Cardiac septum (tissue), 1 donor: ENCODE results near the gene ORC6. TPM values are rescaled to one million over a fixed set of nuclear protein-coding genes. Genes with fewer than 3 reads are reported as not detected.
"Not testable (repeated sequence)": the region's sequence is repeated elsewhere in the genome, so short reads cannot be mapped to it uniquely, and the experiment has no call there.

Experiments used
- DNase-seq: peaks from one replicate; pipeline ENCODE4 v3.0.0-alpha.2; 2020; ENCODE audit warnings: low spot score
- intact Hi-C: fragments of 100-400 bp; cut with DNase I; formaldehyde crosslinking; loops from one replicate; pipeline ENCODE4 v1.14.0; 2022
- long read RNA-seq: library from polyadenylated mRNA; unstranded; transcript quantifications from one replicate; pipeline ENCODE4 v2.0.0, GENCODE V29; 2021
- total RNA-seq: library from RNA; stranded (reverse); fragmentation: NEBNext Ultra II Directional; extraction: Animal tissue kit (Norgen Biotek cat#: 25700); gene quantifications from one replicate; pipeline ENCODE4 v1.2.1, GENCODE V29; 2021
- donor health status: DM: no; HTN: no; CAD: no.

Gene ORC6
- total RNA-seq, result 3.0 TPM
- long read RNA-seq, partial matches to known transcripts, result 0 of 5 reads
- long read RNA-seq, other reads (novel, unspliced or antisense), result 0 of 5 reads

DNA sequence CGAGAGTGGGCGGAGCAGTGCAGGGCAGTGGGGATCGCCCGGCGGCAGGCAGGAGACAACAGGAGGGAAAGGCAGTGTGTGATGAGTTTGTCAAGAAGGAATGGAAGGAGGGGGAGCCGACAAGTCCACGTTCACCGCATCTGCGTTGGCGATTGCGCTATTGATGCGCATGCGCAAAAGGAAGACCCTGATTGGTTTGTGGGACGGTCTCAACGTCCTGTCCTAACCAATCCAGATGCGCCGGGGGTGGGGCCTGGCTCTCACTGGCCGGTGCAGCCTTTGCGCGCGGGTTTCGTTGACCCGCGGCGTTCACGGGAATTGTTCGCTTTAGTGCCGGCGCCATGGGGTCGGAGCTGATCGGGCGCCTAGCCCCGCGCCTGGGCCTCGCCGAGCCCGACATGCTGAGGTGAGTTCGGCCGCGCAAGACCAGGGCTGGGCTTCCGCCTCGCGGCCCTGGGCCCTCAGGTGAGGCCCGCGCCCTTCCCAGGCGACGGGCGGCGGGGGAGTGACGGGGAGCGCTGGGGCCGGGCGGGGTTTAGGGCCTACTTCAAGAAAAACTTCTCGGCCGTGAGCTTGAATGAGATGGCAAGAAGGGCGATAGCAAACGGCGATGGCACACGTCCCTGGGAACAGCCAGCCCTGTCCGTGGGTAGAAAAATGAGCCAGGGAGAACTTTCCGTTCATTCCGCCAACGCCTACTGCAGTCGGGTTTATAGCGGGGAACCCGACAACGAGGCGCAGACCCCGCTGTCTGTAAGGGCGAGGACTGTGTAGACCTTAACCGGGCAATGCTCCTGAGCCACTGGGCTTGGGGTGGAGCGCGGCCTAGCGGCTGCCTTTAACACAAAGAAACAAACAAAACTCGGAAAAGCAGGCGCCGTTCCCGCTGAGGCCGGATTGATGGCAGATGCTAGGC lies at the start of gene ORC6:
ORC6 (plus strand) TSS at position 295 of the 916 bp plus-strand sequence; CDS start at position 342, 47 bp downstream.
- intact Hi-C loops, result loop anchor here (2.0 to 5.0 kb wide), 2 partner anchors 68 to 141 kb away; partner anchors contain the start of gene C16orf87
- DNase-seq, result peak; percentile 99

GRCh38 chr16:46648656-46649055 lies 40.8 kb upstream of the ORC6 start:
- intact Hi-C loops, result no loop called here
- DNase-seq, result no peak

DNA sequence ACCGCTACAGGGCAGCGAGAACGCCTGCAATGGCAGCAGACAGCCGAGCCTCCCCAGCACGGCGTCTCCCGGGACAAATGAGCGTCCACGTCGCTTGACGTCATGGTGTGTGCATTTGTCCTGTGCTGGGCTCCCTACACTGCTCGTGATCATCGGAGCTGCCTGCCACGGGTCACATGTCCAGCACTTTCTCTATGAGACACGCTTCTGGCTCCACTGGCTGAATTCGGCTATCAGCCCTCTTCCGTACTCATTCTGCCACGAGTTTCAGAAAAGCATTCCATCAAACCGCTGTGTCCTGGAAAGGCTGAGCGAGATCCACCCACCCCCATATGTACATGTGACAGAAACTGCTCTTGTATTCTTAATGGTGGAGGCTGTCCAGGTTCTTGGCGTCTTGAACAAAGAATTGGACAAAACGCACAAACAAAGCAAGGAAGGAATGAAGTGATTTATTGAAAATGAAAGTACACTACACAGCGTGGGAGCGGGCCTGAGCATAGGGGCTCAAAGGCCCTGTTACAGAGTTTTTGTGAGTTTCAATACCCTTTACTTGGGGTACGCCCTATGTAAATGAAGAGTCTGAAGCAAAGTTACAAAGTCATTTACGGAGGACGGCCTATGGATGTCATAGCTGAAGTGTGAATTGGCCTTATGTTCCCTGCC lies 39.7 kb upstream of the ORC6 start:
- intact Hi-C loops, result no loop called here

GRCh38 chr16:46650254-46650623 lies 39.2 kb upstream of the ORC6 start:
- no peak for DNase-seq
- intact Hi-C loops, result no loop called here

More for the DNA sequence above, 39.7 kb upstream of the ORC6 start:
- DNase-seq, result no peak

DNA sequence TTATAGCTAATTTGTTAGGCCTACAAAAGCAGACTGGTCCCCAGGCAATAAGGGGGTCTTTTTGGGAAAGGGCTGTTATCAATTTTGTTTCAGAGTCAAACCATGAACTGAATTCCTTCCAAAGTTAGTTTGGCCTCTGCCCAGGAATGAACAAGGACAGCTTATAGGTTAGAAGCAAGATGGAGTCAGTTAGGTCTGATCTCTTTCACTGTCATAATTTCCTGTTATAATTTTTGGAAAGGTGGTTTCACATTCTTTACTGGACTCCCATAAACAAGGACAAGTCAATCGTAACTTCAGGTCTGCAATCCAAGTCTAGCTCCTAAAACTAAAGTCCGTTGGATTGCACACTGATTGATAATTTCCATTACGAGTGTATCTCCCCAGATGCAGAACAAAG lies 38.2 kb upstream of the ORC6 start:
- intact Hi-C loops, result no loop called here
- no peak for DNase-seq

DNA sequence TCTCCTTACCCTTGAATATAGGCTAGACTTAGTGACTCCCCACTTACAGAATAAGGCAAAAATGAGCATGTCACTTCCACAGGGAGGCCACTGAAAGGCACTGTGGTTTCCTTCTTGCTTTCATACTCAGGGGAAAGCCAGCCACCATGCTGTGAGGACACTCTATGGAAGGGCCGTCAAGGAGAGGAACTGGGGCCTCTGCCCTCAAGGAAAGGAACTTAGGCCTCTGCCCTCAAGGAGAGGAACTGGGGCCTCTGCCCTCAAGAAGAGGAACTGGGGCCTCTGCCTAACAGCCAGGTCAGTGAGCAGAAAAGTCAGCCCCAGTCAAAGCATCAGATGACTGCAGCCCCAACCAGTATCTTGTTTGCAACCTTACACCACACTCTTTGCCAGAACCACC lies 30.5 kb upstream of the ORC6 start:
- DNase-seq, result no peak
- intact Hi-C loops, result no loop called here

- intact Hi-C loops, result no loop called here
Observed at GRCh38 chr16:46662123-46662522, 27.3 kb upstream of the ORC6 start.

GRCh38 chr16:46673320-46674013 lies 16.0 kb upstream of the ORC6 start:
- no peak for DNase-seq

More at GRCh38 chr16:46662123-46662522, 27.3 kb upstream of the ORC6 start:
- DNase-seq, result no peak

DNA sequence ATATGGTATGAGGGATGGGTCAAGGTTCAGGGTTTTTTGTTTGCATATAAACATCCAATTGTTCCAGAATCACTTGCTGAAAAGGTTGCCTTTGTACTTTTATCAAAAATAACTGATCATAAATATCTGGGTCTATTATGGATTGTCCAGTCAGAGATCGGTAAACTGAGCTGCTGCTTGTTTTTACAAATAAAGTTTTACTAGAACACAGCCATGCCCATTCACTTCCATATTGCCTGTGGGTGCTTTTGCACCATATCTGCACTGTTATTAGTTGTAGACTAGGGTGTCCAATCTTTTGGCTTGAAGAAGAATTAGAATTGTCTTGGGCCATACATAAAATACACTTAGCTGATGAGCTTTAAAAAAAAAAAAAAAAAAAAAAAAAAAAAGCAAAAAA lies 11.5 kb upstream of the ORC6 start:
- not testable (repeated sequence) for DNase-seq
- intact Hi-C loops, result loop anchor here (5.0 kb wide), 1 partner anchor 229 kb away; no protein-coding TSS in a partner anchor

More at GRCh38 chr16:46673320-46674013, 16.0 kb upstream of the ORC6 start:
- intact Hi-C loops, result loop anchor here (5.0 kb wide), 1 partner anchor 129 kb away; no protein-coding TSS in a partner anchor

- intact Hi-C loops, DNase-seq: not testable (repeated sequence)
Observed at GRCh38 chr16:46681867-46682266, 7.6 kb upstream of the ORC6 start.

GRCh38 chr16:46686815-46687473 lies 2.5 kb upstream of the ORC6 start:
- DNase-seq, result no peak
- intact Hi-C loops, result loop anchor here (5.0 kb wide), 1 partner anchor 70 kb away; no protein-coding TSS in a partner anchor

DNA sequence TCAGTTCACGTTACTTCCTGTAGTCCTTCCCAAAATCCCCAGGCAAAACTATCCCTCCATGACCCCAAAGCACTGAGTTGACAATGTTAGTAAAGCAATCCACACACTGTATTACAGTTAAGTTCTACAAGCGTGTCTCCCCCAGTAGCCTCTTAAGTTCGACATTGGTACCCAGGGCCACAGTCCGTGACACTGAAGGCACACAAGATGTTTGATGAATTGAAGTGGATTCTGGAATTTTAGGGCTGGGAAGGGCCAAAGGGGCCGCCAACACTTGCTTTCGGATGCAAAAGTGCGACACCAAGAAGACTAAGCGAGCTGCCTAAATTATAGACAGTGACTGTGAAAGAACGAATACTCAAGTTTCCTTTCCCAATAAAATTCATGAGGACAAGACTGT lies 2.0 kb upstream of the ORC6 start:
- intact Hi-C loops, result loop anchor here (5.0 kb wide), 1 partner anchor 70 kb away; no protein-coding TSS in a partner anchor
- DNase-seq, result no peak

DNA sequence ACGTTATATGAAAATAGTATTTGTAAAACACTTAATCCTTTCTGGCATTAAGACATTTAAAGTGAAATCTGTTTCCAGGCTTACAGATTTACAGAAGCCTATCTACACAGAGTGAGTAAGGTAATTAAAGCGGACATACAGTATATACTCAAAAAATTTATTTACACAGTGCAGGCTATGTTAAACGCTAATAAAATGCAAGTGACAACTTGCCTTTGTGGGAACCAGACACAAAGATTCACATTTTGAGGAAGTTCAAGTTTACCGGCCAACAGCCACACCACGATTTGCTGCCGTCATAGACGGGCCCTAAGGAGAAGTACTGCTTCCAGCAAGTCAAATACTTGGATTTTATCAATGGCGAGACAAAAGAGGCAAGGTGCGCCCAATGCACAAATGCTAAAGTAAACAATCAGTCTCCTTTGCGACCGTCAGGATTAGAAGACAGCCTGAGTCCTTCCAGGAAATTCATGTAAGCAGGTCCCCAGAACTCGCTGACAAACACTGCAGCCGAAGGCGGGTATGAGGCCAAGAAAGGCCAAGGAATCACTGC lies 1.3 kb upstream of the ORC6 start:
- intact Hi-C loops, result loop anchor here (2.0 to 5.0 kb wide), 2 partner anchors 69 to 143 kb away; partner anchors contain the start of gene C16orf87
- DNase-seq, result peak; percentile 81

GRCh38 chr16:46688654-46689364 lies 650 bp upstream of the ORC6 start, which contains the start of gene VPS35:
Gene VPS35, minus strand, starts transcription at chr16:46689178. Its CDS starts 45 bp downstream, at chr16:46689133.
- intact Hi-C loops, result loop anchor here (2.0 to 5.0 kb wide), 2 partner anchors 68 to 142 kb away; partner anchors contain the start of gene C16orf87
- DNase-seq, result peak; percentile 100

DNA sequence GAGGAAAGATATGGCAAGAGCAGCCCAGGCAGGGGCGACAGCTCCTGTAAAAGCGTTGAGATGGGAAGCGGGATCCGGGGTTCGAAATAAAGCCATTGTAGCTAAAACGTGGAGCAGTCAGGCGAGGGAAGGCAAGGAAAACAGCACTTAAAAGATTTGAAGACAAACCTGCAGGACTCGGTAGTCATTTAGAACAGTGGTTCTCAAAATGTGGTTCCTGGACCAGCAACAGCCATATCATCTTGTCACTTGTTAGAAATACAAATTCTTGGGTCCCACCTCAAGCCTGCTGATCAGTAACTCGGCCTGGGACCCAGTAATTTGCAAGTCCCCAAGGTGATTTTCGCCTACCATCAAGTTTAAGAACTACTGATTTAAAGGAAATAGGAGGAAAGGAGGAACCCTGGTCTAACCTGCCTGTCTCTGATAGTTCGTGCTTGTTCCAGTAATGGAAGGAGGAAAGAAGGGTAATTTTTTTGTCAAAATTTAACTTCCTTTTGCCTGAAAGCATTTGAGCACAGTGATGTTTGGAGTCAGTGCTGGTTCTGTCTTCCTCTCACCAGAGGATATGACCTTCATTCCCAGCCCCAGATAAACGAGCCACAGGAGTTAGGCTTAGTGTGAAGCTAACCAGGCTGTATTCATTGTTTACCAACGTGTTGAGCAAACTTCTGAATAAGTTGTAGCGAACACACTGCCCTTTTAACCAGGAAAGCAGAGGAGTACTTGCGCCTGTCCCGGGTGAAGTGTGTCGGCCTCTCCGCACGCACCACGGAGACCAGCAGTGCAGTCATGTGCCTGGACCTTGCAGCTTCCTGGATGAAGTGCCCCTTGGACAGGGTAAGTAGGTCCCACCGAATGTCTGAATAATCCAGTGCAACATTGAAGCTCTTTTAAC lies 1.1 kb downstream of the ORC6 start:
- no peak for DNase-seq
- intact Hi-C loops, result no loop called here

GRCh38 chr16:46691726-46692125 lies 2.3 kb downstream of the ORC6 start:
- DNase-seq, result no peak
- intact Hi-C loops, result no loop called here

GRCh38 chr16:46693598-46693997 lies 4.1 kb downstream of the ORC6 start:
- intact Hi-C loops, result no loop called here
- DNase-seq, result no peak
